Mucosa of gallbladder (tissue), 1 donor: ENCODE measurements around the gene CFAP54. TPM values are rescaled to one million over a fixed set of nuclear protein-coding genes. Genes with fewer than 3 reads are reported as not detected.

Experiments used
- DNase-seq: peaks from one replicate; pipeline ENCODE4 v3.0.0-alpha.2; 2020; ENCODE audit warnings: low spot score
- total RNA-seq: library from RNA; stranded (reverse); gene quantifications from one replicate; pipeline ENCODE4 v1.2.1, GENCODE V29; 2021
- donor health status: DM: no; HTN: no; CAD: no.

Gene CFAP54
- total RNA-seq, 1 donor from 2014 or later: 0.86 TPM

DNA sequence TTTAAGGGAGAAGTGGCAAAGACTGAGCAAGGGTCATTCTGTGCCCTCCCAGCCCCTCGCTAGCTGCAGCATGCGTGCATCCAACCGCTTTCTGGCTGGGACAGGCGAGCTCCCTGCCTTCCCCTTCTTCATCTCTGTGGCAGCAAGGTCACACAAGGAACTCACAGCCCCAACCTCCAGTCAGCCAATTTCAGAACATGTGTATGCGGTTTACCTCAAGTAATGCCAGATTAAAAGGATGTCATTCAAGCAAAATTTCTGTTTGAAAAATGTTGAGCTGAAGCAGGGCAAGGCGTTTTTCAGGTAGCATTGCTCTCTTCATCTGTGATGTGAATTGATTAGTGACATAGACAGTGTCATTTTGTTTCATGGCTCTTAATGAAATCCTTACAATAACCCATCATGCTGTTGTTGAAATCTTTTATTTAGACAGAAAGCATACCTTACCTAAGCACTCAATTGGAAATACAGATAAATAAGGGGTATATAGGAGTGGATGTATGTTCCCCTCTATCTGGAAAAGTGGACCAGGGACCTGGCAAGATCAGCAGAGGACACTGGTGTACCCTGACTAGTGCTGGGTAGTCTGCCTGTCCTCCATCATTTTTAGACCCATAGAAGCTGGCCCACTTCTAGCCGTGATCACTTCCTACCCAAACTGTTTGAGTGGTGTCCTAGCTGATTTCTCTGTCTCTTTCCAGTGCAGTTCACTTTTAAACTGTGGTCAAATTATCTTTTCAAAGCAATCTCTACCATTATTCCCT, 334.9 kb downstream of the CFAP54 start:
- DNase-seq: no peak

DNA sequence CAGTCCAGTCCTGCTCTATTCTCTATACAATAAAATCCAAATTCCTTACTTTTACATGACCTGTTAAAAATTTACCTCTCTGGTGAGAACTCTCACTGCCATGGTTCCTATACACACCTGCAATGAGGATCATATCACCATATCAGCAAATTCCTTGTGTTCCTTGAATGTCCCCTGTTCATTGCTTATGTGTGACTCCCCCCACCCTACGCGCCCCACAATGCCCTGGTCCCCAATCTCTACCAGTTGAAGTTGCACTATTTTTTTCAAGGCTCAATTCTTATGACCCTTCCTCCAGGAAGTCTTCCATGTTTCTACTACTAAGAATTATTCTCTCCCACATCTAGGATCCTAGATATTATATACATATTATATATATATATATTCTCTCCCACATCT, 335.5 kb downstream of the CFAP54 start:
- DNase-seq: no peak

DNA sequence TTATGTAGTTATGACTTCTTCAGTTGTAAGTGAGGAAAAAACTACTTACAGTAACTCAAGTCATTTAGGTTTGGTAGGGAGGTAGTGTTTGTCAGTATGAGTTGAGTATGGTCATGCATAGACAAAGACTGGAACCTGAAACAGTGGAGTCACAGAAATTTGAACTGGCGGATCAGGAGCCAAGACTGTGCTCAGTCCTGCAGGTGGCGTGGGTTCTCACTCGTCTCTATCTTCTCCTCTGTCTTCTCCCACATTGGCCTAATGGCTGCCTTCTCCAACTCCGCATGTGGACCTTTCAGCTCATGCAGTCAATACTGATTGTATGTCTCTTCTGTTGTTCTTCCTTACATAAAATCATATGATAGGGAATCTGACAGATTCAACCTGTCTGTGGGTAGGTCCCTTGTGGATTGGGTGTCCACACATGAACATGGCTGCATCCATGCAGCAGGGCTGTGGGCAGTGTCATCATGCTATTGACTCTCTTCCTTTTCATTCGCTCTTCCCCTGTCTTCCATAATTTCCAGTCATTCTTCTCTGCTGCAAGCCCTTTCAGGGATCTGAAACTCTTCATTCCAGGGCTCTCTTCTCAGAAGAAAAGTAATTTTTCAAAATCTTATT, 338.9 kb downstream of the CFAP54 start:
- DNase-seq: no peak

DNA sequence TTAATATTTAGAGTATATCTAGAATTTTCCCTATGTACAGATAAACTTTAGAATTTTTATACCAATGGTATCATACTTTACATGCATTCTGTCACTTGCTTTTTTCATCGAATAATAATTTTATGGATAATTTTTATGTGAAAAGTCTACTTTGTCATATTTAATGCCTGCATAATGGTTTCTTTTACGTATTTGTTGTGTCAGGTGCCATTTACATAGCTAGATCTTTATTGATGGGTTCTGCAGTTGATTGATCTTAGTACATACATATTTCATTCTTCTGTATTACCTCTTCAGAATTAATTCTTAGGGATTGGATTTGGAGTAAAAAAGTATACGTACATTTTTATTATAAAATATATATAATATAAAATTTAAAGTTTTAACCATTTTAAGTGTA, 340.0 kb downstream of the CFAP54 start:
- no peak for DNase-seq

DNA sequence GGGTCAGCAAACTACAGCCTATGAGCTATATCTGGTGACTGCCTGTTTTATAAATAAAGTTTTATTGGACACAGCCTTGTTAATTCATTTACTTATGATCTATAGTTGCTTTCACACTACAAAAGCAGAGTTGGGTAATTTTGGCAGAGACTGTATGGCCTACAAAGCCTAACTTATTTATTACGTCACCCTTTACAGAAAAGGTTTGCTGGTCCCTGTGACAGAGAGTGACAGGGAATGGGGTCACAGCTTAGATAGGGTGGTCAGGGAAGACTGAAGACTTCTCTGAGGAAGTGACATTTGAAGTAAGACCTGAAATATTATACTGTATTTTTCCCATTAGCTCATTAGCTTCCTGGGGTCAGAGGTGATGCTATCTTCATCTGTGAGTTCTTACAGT, 342.0 kb downstream of the CFAP54 start:
- DNase-seq: no peak

DNA sequence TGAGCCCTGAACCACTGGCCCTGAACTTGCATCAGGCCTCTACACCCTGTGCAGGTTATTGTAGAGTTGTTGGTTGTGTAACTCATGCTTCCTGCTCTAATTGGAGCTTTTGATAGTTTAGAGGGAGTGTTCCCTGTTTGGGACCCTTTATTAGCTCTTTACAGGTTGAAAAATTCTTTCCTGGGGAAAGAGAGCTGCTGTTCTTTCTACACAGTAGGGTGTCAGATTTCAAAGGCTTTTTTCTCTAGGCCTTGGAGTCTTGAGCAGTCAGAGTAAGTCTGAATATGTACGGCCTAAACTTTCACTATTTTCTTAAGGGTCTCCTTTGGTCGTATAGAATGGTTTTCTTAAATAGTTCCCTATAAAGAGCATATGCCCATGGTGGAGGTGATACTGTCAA, 356.9 kb downstream of the CFAP54 start:
- DNase-seq: no peak

DNA sequence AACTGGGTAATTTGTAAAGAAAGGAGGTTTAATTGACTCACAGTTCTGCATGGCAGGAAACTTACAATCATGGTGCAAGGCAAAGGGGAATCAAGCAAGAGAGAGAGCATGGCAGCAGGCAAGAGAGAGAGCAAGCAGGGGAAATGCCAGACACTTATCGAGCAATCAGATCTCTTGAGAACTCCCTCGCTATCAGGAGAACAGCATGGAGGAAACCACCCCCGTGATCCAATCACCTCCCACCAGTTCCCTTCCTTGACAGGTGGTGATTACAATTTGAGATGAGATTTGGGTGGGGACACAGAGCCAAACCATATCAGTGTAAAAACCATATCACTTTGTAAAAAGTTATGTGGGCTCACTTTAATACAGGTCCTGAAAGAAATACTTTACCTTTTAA, 361.3 kb downstream of the CFAP54 start:
- DNase-seq: no peak

DNA sequence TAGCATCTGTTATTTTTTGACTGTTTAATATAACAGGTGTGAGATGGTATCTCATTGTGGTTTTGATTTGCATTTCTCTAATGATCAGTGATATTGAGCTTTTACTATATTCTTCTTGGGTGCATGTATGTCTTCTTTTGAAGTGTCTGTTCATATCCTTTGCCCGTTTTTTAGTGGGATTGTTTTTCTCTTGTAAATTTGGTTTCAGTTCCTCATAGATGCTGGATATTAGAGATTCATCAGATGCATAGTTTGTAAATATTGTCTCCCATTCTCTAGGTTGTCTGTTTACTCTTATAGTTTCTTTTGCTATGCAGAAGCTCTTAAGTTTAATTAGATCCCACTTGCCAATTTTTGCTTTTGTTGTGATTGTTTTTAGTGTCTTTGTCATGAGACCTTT, 368.8 kb downstream of the CFAP54 start:
- DNase-seq: no peak

DNA sequence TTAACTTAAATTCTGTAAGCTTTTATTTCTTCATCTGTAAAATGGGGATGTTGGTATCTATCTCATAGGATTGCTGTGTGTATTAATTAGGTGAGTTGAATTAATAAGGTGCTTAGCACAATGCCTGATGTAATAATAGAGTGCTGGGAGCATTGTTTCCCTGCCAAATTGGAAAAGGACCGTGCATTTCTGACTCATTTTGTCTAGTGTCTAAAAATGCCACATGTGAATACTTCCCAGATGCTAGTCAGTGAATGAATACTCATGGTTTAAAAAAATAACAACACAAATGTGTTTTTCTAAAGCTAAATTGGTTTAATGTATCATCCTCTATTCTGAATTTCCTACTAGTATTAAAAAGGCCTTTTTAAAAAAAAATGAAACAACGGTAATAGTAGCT, 372.3 kb downstream of the CFAP54 start:
- no peak for DNase-seq

DNA sequence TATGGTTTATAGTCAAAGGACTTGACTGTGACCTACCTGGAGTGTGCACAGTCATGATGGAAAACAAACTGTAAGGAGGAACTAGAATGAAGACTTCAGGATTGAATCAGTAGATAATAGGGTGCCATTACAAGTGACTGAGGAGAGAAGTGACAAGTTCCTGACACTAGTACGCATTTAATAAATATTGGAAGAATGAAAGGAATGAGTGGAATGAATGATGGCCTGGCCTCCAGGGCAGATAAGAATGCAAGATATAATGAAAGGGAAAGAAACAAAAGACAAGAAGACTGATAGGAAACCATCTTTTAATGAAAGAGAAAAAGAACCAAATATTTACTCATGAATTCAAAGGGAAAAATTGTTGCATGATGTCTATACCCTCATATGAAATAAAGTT, 372.9 kb downstream of the CFAP54 start:
- no peak for DNase-seq

DNA sequence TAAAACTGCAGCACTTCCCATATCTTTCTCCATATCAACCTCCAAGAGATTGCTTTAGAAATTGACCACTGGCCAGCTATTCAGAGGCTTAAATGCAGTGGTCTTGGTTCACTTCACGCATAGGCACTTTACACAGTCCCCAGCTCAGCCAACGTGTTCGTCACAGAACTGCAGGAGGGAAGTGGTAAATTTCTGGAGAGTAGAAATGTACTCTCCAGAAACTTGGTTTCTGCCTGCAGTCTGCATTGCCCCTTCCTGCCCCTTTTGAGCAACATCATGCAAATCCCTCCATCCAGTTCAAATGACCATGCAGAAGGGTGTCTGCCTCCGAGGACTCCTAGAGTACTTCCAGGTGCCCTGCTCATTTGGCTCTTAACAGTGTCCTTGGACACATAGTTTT, 375.0 kb downstream of the CFAP54 start:
- DNase-seq: no peak

DNA sequence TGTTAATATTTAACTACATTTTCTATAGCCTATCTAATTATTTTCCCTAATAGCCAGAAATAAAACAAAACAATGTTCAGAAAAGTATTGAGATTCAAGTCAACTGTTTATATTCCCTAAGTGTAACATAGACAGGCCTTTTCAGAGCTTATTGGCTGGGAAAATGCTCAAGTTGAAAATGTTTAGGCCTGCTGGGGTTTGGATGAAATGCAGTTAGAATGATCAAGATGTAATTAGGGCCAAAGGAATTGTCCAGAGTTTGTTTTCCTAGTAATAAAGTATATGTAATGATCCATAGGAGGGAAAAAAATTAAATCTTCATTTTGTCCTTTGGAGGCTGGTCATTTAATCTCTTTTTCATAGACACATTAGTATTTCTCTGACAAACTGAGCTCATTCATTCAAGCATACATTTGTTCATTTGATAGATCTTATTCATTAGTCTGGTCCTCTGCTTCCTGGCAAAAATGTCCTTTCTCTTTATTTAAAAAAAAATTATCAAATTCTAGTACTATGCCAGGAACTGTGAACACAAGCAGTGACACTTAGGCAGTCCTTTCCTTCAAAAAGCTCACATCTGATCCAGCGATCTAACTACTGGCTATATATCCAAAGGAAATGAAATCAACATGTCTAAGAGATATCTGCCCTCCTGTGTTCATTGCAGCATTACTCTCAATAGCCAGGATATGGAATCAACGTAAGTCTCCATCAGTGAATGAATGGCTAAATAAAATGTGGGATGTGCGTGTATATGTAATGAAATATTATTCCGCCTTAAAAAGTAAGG, 377.6 kb downstream of the CFAP54 start:
- no peak for DNase-seq

DNA sequence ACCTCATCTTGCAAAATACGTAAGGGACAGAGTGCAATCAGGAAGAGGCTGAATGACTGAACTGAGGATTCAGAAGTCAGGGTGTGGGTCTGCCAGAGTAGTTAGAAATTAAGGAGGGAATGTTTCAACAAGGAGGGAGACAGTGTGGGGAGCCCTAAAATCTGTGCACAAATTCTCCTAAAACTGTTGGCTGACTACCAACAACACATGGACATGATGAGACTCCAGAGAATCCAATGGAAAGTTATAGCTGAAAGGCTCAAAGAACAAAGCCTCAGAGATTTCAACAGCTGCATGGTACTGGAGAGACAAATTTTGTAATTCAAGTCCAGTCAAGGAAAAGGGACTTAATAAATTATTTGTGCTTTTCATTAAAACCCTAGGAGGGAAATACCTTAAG, 381.6 kb downstream of the CFAP54 start:
- DNase-seq: no peak

DNA sequence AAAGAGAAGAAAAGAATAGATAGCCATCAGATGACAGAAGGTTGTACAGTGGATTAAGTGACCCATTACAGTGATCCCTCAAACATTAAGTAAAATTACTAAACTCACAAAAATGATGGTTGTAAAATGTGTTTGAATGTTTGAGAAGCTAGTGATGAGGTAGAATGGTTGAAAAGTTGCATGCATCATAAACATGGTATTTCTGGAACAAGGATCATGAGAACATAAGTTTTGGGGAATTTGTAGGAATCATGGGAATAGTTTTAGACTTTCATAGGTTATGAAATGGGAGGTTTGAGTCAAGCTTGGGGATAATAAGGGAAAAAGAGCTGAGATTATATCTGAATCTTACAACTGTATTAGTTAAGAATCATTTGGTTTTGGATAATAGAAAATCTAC, 383.6 kb downstream of the CFAP54 start:
- DNase-seq: no peak

DNA sequence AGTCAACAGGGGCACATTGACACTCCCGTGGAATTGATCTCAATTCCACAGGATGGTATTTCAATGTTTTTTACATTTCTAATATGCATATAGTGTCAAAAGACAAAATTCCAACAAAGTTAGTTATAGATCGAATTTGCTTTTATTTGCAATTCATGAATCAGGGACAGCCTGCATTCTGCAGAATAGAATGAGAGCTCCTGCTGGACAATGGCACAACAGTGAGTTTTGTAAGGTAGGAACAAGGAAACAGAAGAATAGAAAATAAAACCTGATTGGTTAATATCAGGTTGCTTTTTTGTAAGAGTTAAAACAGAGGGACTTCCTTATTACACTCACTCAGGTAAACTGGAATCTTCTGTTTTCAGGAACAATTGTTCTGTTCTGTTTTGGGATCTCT, 384.8 kb downstream of the CFAP54 start:
- no peak for DNase-seq

DNA sequence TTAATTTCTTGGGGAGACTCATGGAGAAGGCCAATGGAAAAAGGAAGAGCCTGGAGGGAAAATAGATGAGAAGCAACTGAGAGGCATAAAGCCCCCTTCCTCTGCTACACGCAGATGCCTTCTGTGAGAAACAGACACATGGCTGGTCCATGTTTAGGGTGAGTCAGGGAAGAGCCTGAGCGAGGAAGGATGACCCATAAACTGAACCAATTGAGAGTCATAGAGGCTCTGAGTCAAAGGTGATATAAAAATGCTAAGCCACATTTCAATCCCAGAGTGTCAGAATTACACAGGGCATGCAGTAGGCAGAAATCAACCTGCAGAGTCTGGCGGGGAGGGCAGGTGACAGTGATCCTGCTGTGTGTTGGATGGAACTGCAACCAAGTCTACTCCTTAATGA, 387.6 kb downstream of the CFAP54 start:
- DNase-seq: no peak

DNA sequence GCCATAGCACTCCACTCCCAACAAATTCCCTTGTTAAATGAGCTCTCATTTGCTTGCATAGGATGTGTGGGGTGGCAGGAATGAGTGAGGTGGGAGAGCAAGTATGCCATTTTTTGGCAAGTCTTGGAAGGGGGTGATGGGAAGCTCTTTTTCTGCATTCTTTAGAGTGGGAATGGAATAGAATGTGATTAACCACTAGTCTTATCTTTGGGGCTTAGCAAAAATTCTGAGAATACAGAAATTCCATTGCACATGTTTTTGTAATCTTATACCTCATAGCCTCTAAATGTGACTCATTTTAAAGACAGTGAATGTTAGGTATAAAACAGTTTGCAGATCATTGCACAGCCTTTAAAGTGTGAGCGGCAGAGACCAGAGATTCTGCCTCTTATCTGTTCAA, 389.3 kb downstream of the CFAP54 start:
- no peak for DNase-seq

DNA sequence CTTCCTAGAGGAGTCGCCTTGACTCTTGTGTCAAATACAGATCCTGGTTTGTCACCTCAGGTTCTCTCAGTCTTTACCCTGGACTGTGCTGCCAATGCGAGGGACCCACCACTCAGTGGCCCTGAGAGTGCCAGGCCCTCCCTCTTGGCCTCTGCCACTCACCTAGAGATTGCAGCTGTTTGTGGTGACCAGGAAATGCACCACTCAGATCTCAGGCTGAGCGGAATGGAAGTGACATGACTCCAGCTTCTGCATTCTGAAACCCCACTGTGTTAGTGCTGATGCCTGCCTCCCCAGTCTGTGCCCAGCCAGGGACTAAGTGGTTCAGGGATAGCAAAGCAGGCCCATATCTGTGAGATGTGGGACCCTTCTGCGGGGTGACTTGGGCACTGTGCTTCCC, 389.9 kb downstream of the CFAP54 start:
- DNase-seq: no peak

DNA sequence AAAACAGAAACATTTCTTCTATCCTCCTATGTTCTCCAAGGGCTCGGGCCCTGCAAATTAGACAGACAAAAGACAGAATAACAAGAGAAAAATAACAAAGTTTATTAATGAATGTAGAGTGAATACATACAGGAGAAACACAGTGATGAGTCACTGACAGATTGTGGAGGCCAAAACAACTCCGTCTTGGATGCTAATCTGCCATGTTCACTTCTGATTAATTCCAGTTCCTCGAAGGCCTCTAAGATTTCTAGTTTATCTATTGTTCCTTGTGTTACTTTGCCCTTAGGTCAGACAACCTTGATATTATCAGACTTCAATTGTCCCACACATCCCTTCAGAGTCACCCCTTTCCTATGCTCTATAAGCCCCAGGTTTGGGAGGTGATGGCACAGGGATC, 390.8 kb downstream of the CFAP54 start:
- DNase-seq: no peak

DNA sequence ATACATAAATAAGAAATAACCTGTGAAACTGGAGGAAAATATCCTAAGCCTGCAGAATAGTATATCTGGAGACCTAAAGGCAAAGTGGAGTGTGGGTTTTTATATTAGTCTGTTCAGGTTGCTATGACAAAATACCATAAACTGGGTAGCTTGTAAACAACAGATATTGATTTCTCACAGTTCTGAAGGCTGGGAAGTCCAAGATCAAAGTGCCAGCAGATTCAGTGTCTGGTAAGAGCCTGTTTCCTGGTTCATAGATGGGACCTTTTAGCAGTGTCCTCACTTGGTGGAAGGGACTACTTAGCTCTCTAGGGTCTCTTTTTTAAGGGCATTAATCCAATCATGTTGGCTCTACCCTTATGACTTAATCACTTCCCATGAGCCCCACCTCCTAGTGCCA, 392.2 kb downstream of the CFAP54 start:
- DNase-seq: no peak

DNA sequence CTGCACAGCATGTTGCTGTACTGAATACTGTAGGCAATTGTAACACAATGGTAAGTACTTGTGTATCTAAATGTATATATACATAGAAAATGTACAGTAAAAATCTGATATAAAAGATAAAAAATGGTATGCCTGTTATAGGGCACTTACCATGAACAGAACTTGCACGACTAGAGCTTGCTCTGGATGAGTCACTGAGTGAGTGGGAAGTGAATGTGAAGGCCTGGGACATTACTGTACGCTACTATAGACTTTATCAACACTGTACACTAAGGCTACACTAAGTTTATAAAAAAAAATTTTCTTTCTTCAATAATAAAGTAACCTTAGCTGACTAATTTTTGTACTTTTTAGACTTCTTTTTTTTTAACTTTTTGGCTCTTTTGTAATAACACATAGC, 393.5 kb downstream of the CFAP54 start:
- DNase-seq: no peak

DNA sequence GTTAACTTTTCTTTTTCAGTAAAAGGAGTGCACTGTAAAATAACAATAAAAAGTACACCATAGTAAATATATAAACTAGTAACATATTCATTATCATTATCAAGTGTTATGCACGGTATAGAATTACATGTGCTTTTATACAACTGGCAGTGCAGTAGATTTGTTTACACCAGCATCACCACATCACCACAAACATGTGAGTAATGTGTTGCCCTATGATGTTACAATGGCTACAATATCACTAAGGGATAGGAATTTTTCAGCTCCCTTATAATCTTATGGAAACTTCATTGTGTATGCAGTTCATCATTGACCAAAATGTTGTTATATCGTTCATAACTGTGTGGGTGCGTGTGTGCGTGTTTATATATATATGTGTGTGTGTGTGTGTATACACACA, 394.2 kb downstream of the CFAP54 start:
- DNase-seq: no peak
